Measurements from ENCODE around the gene PLCH1. TPM values are rescaled to one million over a fixed set of nuclear protein-coding genes. Genes with fewer than 3 reads are reported as not detected.

The PLCH1 gene
- total and polyA plus RNA-seq, 2 of the 8 experiments (the other 6 are each of a cell fraction or from before 2014, with no cell fraction given), result 5.8 to 17.2 TPM

- no peak for DNase-seq (ENCODE audit: low read depth in 1 of 2, low spot score in 2 of 2)
- TF ChIP-seq HDAC2 (IDR thresholded peaks at IDR 0.05; ENCODE audit: borderline replicate concordance in 1 of 2, low read depth in 2 of 2, low read length in 2 of 2) (no peak), POLR2AphosphoS5 (IDR thresholded peaks at IDR 0.05; ENCODE audit: low read depth, low read length) (no peak), EZH2 (IDR thresholded peaks at IDR 0.05; ENCODE audit: low read depth, low read length, severe bottlenecking) (no peak), POU5F1 (IDR thresholded peaks at IDR 0.05; ENCODE audit: low read depth, low read length) (no peak), NANOG (IDR thresholded peaks at IDR 0.05; ENCODE audit: insufficient read depth, low read depth, low read length, poor library complexity, severe bottlenecking) (no peak), CBX8 (IDR thresholded peaks at IDR 0.05; ENCODE audit: borderline replicate concordance, low read depth, low read length) (no peak), KDM5A (IDR thresholded peaks at IDR 0.05; ENCODE audit: low read length) (no peak), FOSL1 (IDR thresholded peaks at IDR 0.05; ENCODE audit: insufficient read depth, low read depth, low read length) (no peak), E2F6 (IDR thresholded peaks at IDR 0.05) (no peak), KDM4A (IDR thresholded peaks at IDR 0.05; ENCODE audit: low read depth, low read length, severe bottlenecking) (no peak)
- TF ChIP-seq, protein P1, sequence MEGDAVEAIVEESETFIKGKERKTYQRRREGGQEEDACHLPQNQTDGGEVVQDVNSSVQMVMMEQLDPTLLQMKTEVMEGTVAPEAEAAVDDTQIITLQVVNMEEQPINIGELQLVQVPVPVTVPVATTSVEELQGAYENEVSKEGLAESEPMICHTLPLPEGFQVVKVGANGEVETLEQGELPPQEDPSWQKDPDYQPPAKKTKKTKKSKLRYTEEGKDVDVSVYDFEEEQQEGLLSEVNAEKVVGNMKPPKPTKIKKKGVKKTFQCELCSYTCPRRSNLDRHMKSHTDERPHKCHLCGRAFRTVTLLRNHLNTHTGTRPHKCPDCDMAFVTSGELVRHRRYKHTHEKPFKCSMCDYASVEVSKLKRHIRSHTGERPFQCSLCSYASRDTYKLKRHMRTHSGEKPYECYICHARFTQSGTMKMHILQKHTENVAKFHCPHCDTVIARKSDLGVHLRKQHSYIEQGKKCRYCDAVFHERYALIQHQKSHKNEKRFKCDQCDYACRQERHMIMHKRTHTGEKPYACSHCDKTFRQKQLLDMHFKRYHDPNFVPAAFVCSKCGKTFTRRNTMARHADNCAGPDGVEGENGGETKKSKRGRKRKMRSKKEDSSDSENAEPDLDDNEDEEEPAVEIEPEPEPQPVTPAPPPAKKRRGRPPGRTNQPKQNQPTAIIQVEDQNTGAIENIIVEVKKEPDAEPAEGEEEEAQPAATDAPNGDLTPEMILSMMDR (IDR thresholded peaks at IDR 0.05; ENCODE audit: control extremely low read depth in 1 of 3, insufficient read depth in 1 of 3, low read depth in 1 of 3, low read length in 3 of 3), result no peak
These were observed 135.3 kb downstream of the PLCH1 start for GRCh38 chr3:155609586-155609985.

More at GRCh38 chr3:155609586-155609985, 135.3 kb downstream of the PLCH1 start:
- no peak overlapping the region for H2BK12ac ChIP-seq (ENCODE audit: low read depth, low read length)
- no peaks in the 10 kb centered on the region for H3K23me2 ChIP-seq (ENCODE audit: low read depth, low read length)
- H3K56ac ChIP-seq (replicated peaks; ENCODE audit: insufficient read length, low read depth, low read length), result no peak overlapping the region
- POLR2A ChIA-PET (ENCODE audit: partially characterized antibody), result interaction anchor here (0.9 kb wide), 1 partner anchor 130 kb away, joined by 3 read pairs; no protein-coding TSS in a partner anchor
- no peak for FAIRE-seq
- no peak overlapping the region for H3K18ac ChIP-seq (ENCODE audit: extremely low read depth, low read length)
- no peak overlapping the region for H4K8ac ChIP-seq (ENCODE audit: extremely low read depth, insufficient read depth, low read length)
- no peak overlapping the region for H2BK5ac ChIP-seq (ENCODE audit: low read depth, low read length)
- no peaks in the 10 kb centered on the region for H3K79me1 ChIP-seq (ENCODE audit: low read depth, low read length)
- H4K20me1 ChIP-seq (replicated peaks in 1 of 2; ENCODE audit: control insufficient read depth in 1 of 2, insufficient read depth in 2 of 2, low read length in 2 of 2), result no peaks in the 10 kb centered on the region
- no peak overlapping the region for H3K9ac ChIP-seq (replicated peaks in 1 of 4; ENCODE audit: extremely low read depth in 1 of 4, low read depth in 3 of 4, low read length in 3 of 4)
- no peaks in the 10 kb centered on the region for H3K36me3 ChIP-seq (ENCODE audit: control insufficient read depth in 2 of 4, insufficient read depth in 4 of 4, low read length in 3 of 4)
- H2AK5ac ChIP-seq (ENCODE audit: low read depth, low read length), result no peak overlapping the region
- no peak overlapping the region for H4K5ac ChIP-seq (ENCODE audit: insufficient read length, low read depth, low read length)
- H2AFZ ChIP-seq (ENCODE audit: low read length), result no peak overlapping the region
- H2BK15ac ChIP-seq (ENCODE audit: low read length), result no peak overlapping the region
- no peak overlapping the region for H3K27ac ChIP-seq (ENCODE audit: low read depth, low read length)
- peaks cover 0 to 12% of the 10 kb centered on the region in 2 experiments; a peak in 1 of 4 replicates for H3K79me2 ChIP-seq (ENCODE audit: control insufficient read depth in 1 of 2, insufficient read depth in 2 of 2, low read length in 2 of 2)
- H3K9me3 ChIP-seq (ENCODE audit: insufficient read depth in 2 of 2, low read depth in 1 of 2, low read length in 1 of 2), result no peaks in the 10 kb centered on the region; a peak in 1 of 4 replicates
- no peak overlapping the region for H3K14ac ChIP-seq (ENCODE audit: insufficient read length)
- H4K91ac ChIP-seq (replicated peaks; ENCODE audit: insufficient read length, low read length), result no peak overlapping the region
- CTCF ChIA-PET (ENCODE audit: partially characterized antibody), result no interaction called here
- H3K4ac ChIP-seq (replicated peaks; ENCODE audit: insufficient read length, low read depth, low read length), result no peak overlapping the region
- no peak overlapping the region for H3K4me2 ChIP-seq (ENCODE audit: insufficient read depth in 1 of 2, low read depth in 2 of 2, low read length in 2 of 2)
- H2BK20ac ChIP-seq (ENCODE audit: low read length), result no peak overlapping the region
- peaks cover 0 to 1% (median 0%) of the 10 kb centered on the region in 4 experiments; a peak in 2 of 7 replicates for H3K27me3 ChIP-seq (replicated peaks in 1 of 4; ENCODE audit: control insufficient read depth in 3 of 4, extremely low read depth in 1 of 4, insufficient read depth in 3 of 4, low read length in 3 of 4)
- 0 out of 7 replicates have a peak, but pooled peaks cover 0 to 3% (median under 1%) of the 10 kb centered on the region in 4 experiments for H3K4me1 ChIP-seq (replicated peaks in 1 of 4; ENCODE audit: control insufficient read depth in 3 of 4, insufficient read depth in 4 of 4, low read length in 3 of 4)
- H2BK120ac ChIP-seq (replicated peaks; ENCODE audit: low read depth, low read length), result no peak overlapping the region
- no peak overlapping the region for H3K4me3 ChIP-seq (ENCODE audit: extremely low read depth in 1 of 4, insufficient read depth in 2 of 4, low read depth in 3 of 4, low read length in 4 of 4)
- H3K23ac ChIP-seq (ENCODE audit: insufficient read length), result no peak overlapping the region

All from H1 (cell line).